Endodermal cell (in vitro differentiated cells): ENCODE measurements around the gene XXYLT1. TPM values are rescaled to one million over a fixed set of nuclear protein-coding genes. Genes with fewer than 3 reads are reported as not detected.

Source experiments
- DNase-seq: peaks from one replicate; pipeline ENCODE4 v3.0.0-alpha.2; 2017
- H3K27ac ChIP-seq: 2 replicates; pipeline ENCODE4 v1.5.1; 2013; ENCODE audit warnings: mild to moderate bottlenecking, low read depth, low read length, moderate library complexity
- H3K27me3 ChIP-seq: 2 replicates; pipeline ENCODE4 v1.6.1; 2013; ENCODE audit warnings: mild to moderate bottlenecking, low read length, moderate library complexity; ENCODE audit not compliant: insufficient read depth, control insufficient read depth, poor library complexity, severe bottlenecking
- H3K36me3 ChIP-seq: 2 replicates; pipeline ENCODE4 v1.7.0; 2013; ENCODE audit warnings: mild to moderate bottlenecking, low read length, moderate library complexity; ENCODE audit not compliant: control insufficient read depth, insufficient read depth
- H3K4me1 ChIP-seq: one replicate; pipeline ENCODE4 v1.7.0; 2013; ENCODE audit warnings: low read length; ENCODE audit not compliant: control insufficient read depth, insufficient read depth
- H3K4me3 ChIP-seq: 2 replicates; pipeline ENCODE4 v1.5.1; 2013; ENCODE audit warnings: mild to moderate bottlenecking, low read length, moderate library complexity
- H3K9ac ChIP-seq: 2 replicates; pipeline ENCODE4 v1.6.1; 2013; ENCODE audit warnings: mild to moderate bottlenecking, low read length, moderate library complexity; ENCODE audit not compliant: poor library complexity, severe bottlenecking; ENCODE audit errors: extremely low read depth
- H3K9me3 ChIP-seq: 2 replicates; pipeline ENCODE4 v1.6.1; 2013; ENCODE audit warnings: mild to moderate bottlenecking, low read length, moderate library complexity; ENCODE audit not compliant: control insufficient read depth
- H3K27ac Mint-ChIP-seq: 2 replicates; pipeline ENCODE4 v1.8.0; 2020; ENCODE audit warnings: mixed read lengths
- H3K27me3 Mint-ChIP-seq: 2 replicates; pipeline ENCODE4 v1.8.0; 2021; ENCODE audit warnings: mild to moderate bottlenecking, mixed read lengths; ENCODE audit not compliant: insufficient read depth
- H3K36me3 Mint-ChIP-seq: 2 replicates; pipeline ENCODE4 v1.8.0; 2020; ENCODE audit warnings: low read depth, mixed read lengths
- H3K4me1 Mint-ChIP-seq: 2 replicates; pipeline ENCODE4 v1.8.0; 2020; ENCODE audit warnings: mixed read lengths
- H3K4me3 Mint-ChIP-seq: 2 replicates; pipeline ENCODE4 v1.8.0; 2020; ENCODE audit warnings: mild to moderate bottlenecking, moderate library complexity, mixed read lengths
- H3K9me3 Mint-ChIP-seq: 2 replicates; pipeline ENCODE4 v1.8.0; 2020; ENCODE audit warnings: mild to moderate bottlenecking, mixed read lengths
- CTCF ChIP-seq: fragments of 200-600 bp; sonication (generic); conservative IDR thresholded peaks from 2 replicates; pipeline ENCODE4 v1.5.0; 2021; ENCODE audit warnings: antibody characterized with exemption, mild to moderate bottlenecking
- WGBS, 2 experiments: methylation state at CpG; one replicate each; pipeline versions ENCODE4 v1.1.5 to v1.1.7; 2013; ENCODE audit warnings: missing lambda C conversion rate in 2 of 2, mixed read lengths in 1 of 2; ENCODE audit not compliant: insufficient coverage in 1 of 2, insufficient read length in 1 of 2; 5-methylcytosine and 5-hydroxymethylcytosine counted together
- total RNA-seq, 2 donors: library from RNA; stranded (reverse); fragmentation: NEBNext Ultra II Directional in 1 of 2; extraction: Animal tissue kit (Norgen Biotek cat#: 25700) in 1 of 2; gene quantifications; 2 replicates in 1 of 2; 3 replicates in 1 of 2; pipeline ENCODE4 v1.2.1, GENCODE V29; 2021

XXYLT1 gene
- total RNA-seq, 2 donors from 2014 or later = 35.5 to 38.3 TPM

GRCh38 chr3:195086885-195087284 is 184.1 kb downstream of the XXYLT1 start:
- Mint-ChIP-seq H3K27me3 (no peaks in the 10 kb centered on the region), H3K4me1 (peaks cover 29% of the 10 kb centered on the region), H3K4me3 (peak overlapping the region; percentile 68), H3K36me3 (peaks cover 2% of the 10 kb centered on the region), H3K27ac (peak overlapping the region; percentile 96), H3K9me3 (no peaks in the 10 kb centered on the region)
- WGBS, 2 experiments = 89 to 92% methylated on average over 5 to 13 of the region's 13 CpGs
- no peak for DNase-seq
- no peak for TF ChIP-seq CTCF
- H3K9me3 ChIP-seq = no peaks in the 10 kb centered on the region
- H3K9ac ChIP-seq = no peak overlapping the region
- H3K27ac ChIP-seq = no peak overlapping the region
- no peaks in the 10 kb centered on the region for H3K27me3 ChIP-seq
- no peak overlapping the region for H3K4me3 ChIP-seq
- peaks cover 14% of the 10 kb centered on the region for H3K4me1 ChIP-seq
- no peaks in the 10 kb centered on the region for H3K36me3 ChIP-seq

- Mint-ChIP-seq H3K4me1 (peaks cover 31% of the 10 kb centered on the region), H3K27ac (peak overlapping the region; percentile 45)
- no peak for TF ChIP-seq CTCF
These were observed 184.6 kb downstream of the XXYLT1 start for GRCh38 chr3:195086341-195086740.

GRCh38 chr3:195085356-195086130 is 185.4 kb downstream of the XXYLT1 start:
- Histone ChIP-seq H3K9me3 (no peaks in the 10 kb centered on the region), H3K36me3 (no peaks in the 10 kb centered on the region), H3K27ac (no peak overlapping the region), H3K27me3 (no peaks in the 10 kb centered on the region), H3K4me1 (peaks cover 23% of the 10 kb centered on the region), H3K4me3 (no peak overlapping the region), H3K9ac (no peak overlapping the region)
- H3K27me3 Mint-ChIP-seq = no peaks in the 10 kb centered on the region
- no peak overlapping the region for H3K27ac Mint-ChIP-seq
- no peak for DNase-seq
- H3K4me3 Mint-ChIP-seq = no peak overlapping the region
- H3K4me1 Mint-ChIP-seq = peaks cover 31% of the 10 kb centered on the region
- WGBS, 2 experiments = 93 to 98% methylated on average over 15 to 21 of the region's 21 CpGs
- TF ChIP-seq CTCF = peak; percentile 29
- H3K36me3 Mint-ChIP-seq = no peaks in the 10 kb centered on the region
- H3K9me3 Mint-ChIP-seq = no peaks in the 10 kb centered on the region

More at GRCh38 chr3:195086341-195086740, 184.6 kb downstream of the XXYLT1 start:
- DNase-seq = no peak
- H3K4me3 ChIP-seq = no peak overlapping the region
- no peaks in the 10 kb centered on the region for H3K27me3 ChIP-seq
- H3K9ac ChIP-seq = no peak overlapping the region
- H3K36me3 ChIP-seq = no peaks in the 10 kb centered on the region
- 90 to 100% methylated on average over 2 to 4 of the region's 4 CpGs for WGBS, 2 experiments
- H3K36me3 Mint-ChIP-seq = peaks cover 2% of the 10 kb centered on the region
- no peaks in the 10 kb centered on the region for H3K27me3 Mint-ChIP-seq
- H3K27ac ChIP-seq = no peak overlapping the region
- no peak overlapping the region for H3K4me3 Mint-ChIP-seq
- no peaks in the 10 kb centered on the region for H3K9me3 ChIP-seq
- H3K4me1 ChIP-seq = peaks cover 18% of the 10 kb centered on the region
- no peaks in the 10 kb centered on the region for H3K9me3 Mint-ChIP-seq
